Activated T-cell treated with anti-CD3 and anti-CD28 coated beads, Interleukin-2, amount 50 U/mL, for 1 hour (primary cell): ENCODE data around the gene CETP.
A peak's percentile ranks its signal among the peaks of the same experiment; 100 is the strongest.
"Not testable (repeated sequence)": the region's sequence is repeated elsewhere in the genome, so short reads cannot be mapped to it uniquely, and the experiment has no call there.

Source experiments
- DNase-seq: peaks from one replicate; pipeline ENCODE4 v3.0.0-alpha.2; 2020

Gene CETP

GRCh38 chr16:56984639-56985038 is 22.9 kb downstream of the CETP start:
- DNase-seq, result no peak

DNA sequence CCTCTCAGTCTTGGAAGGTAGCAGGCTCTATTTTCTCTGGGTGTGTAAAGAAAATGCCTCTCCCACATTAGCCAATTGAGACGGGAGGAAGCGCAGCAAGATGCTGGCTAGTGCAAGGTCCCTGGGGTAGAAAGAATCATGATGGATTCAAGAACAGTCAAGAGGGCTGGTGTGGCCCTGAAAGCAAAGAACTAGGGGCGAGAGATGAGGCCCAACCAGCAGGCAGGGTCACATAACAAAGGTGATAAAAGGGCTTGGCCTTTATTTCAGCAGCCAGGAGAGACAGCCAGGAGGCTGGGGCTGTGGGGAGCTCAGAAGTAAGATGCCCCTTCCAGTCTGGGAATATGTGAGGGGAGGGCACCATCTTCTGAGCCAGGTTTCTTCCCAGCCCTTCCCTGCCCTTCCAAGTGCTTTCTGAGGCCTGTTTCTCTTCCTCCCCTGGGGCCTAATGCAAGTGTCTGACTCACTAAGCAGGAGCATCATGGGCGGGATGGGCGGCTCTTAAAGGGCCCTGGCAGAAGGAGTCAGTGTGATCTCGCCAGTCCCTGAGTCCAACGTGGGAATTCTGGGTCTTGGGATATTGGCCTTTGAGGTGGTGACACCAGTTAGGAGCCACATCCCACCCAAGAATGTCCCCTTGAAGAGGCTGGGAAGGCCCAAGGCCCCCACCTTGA is 23.7 kb downstream of the CETP start:
- no peak for DNase-seq

DNA sequence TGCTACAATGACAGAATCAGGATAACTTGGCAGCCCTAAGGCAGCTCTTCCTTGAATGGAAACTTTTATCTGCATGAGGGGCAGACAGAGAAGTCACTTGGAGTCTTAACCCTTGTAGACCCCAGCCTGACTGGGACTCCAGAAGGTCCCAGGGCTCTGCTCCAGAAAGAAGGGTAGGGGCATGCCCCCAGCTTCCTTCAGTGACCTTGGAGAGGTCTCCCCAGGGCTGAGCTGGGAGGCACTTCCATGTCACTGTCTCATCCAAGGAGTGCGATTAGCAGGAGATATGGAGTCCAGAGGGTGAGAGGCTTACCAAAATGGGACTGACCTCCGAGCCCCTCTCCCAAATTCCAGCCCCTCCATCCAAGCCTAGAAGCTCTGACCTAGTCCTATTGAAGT is 24.2 kb downstream of the CETP start:
- DNase-seq, result no peak

GRCh38 chr16:56986361-56986760 is 24.6 kb downstream of the CETP start:
- DNase-seq, result no peak

DNA sequence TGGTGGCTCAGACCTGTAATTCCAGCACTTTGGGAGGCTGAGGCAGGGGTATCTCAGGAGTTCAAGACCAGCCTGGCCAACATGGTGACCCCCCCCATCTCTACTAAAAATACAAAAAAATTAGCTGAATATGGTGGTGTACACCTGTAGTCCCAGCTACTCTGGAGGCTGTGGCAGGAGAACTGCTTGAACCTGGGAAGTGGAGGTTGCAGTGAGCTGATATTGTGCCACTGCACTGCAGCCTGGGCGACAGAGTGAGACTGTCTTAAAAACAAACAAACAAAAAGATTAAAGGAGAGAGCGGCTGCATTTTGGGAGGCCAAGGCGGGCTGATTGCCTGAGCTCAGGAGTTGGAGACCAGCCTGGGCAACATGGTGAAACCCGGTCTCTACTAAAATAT is 25.2 kb downstream of the CETP start:
- DNase-seq, result not testable (repeated sequence)

DNA sequence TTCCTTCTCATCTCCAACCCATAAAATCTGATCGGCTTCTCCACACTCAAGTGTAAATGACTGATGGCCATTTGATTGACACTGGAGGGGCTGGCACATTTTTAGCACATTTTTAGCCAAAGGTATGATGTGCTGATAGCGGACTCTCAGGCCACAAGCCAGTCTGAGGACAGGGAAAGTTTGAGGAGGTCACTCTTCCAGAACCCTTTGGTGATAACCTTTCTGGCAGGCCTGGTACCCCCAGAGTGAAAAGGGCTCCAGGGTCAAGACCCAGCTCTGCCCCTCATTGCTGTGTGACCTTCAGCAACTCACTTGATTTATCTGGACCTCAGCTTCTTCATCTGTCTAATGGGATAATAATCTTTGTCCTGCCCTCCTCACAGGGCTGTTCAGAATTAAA is 25.9 kb downstream of the CETP start:
- peak; percentile 17 for DNase-seq

DNA sequence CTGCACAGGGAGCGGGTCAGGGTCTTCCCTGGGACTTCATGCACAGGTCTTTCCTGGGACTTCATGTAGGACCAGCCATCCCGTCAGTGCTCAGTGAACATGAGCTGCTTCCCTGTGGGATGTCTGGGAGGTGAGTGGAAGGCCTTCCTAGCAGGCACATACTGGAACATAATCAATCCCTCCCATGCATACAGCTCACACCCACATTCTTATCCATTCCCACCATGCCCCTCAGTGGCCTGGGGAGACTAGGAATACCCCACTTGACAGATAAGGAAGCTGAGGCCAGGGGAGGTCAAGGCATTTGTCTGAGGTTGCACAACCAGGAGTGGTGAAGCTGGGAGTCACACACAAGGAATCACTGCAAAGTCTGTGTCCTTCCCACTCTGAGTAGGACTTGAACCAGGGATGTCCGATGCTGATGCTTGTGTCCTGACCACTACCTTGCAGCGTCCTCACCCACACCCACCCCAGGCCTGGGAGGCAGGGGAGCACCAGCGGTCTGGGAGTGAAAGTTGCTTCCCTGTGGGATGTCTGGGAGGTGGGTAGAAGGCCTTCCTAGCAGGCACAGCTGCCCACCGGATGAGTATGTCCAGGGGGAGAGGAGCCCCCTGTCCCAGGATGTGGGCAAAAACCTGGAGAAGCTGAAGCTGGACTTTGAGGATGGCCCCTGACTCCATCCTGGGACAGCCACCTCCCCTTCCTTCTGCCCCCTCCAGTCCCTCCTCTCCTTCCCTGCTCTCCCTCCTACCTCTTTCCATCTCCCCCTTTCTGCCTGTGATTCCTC is 26.6 kb downstream of the CETP start:
- DNase-seq, result peak; percentile 24

DNA sequence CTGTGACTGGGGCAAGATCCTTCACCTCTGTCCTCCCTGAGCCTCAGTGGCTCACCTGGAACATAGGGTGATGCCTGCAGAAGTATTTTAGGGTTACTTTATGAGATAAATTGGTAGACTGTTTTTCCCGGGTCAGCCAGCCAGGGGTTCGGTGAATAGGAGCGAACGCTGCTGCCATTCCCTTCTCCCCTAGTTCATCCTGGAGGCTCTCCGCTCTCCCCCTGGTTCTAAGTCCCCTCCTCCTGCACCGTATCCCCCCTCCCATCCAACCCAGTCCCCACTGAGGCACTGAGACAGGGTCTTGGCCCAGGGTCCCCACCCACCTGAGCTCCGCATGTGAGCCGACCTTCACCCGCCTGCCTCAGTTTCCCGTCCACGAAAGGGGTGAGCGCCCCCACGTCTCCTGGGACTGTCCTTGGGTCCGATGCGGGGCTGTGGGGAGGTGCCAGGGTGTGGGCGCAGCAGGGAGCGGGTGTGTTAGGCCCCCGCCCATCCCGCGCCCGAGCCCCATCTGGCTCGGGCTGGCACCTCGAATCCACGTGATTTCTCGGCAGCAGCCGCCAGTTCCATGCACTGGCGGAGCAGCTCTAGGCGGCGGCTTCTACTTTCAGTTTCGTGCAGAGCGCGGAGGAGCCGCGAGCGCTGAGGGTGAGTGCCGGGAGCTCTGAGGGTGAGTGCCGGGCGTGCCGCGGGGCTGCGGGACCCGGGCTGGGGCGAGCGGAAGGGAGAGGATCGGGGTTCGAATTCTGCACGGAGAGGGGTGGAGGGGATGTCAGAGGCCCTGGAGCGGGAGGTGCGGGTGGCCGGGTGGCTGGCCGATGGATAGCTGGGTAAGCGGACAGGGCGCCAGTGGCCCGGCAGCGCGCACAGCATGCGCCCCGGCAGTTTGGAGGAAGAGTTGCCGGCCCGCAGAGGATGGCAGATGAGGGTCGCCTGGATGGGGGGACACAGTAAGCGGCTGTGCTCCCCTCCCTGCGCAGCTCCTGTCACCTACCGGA is 27.5 kb downstream of the CETP start, which contains the start of gene NLRC5:
Gene NLRC5, plus strand, starts transcription at position 610 of the 998 bp plus-strand sequence. CDS start 31,156 bp downstream, outside the sequence.
- peak; percentile 87 for DNase-seq

GRCh38 chr16:56989988-56990387 is 28.2 kb downstream of the CETP start:
- peak; percentile 20 for DNase-seq

DNA sequence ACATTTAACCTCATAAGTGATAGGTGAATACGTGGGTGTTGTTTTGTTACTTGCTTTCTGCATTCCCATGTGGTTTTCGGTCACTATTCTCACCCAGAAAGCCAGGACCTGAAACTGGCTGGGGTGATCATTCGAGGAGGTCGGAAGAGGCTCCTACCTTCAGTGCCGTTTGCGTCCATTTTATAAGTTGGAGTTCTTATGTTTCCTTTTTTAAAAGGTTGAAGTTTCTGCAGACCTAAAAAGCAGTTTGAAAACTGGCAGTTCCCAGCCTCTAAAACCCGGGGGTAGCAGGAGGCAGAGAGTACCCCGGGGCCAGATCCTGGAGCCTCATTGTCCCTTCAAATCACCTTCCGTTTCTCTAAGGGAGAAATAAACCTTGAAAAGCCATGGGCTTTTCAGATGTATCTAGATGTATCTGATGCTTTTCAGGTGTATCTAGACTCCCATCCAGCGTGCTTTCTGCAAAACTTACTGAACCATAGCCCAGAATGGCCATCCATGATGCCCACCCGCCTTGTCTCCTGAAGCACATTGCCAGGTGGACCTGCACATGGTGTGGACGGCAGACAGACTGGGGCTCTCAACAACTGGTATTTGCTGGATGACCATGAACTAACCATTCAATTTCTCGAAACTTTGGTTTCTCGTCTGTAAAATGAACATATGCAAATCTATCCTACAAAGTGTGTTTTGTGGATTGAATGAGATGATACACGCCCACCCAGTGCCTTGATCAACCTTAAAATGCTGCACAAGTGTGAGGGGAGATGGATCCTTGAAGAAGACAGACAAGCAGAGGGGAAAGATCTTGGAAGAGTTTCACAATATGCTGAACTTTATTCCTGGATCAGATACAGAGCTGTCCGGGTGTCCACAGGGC is 28.9 kb downstream of the CETP start:
- DNase-seq, result peak; percentile 29

DNA sequence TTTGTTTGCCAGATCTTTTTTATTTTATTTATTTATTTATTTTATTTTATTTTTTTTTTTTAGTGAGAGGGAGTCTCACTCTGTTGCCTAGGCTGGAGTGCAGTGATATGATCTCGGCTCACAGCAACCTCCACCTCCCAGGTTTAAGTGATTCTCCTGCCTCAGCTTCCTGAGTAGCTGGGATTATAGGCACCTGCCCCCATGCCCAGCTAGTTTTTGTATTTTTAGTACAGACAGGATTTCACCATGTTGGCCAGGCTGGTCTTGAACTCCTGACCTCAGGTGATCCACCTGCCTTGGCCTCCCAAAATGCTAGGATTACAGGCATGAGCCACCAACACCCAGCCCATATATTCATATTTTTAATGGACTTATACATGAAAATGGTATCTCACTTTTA is 30.7 kb downstream of the CETP start:
- DNase-seq, result peak; percentile 17

GRCh38 chr16:56993204-56993603 is 31.5 kb downstream of the CETP start:
- no peak for DNase-seq

DNA sequence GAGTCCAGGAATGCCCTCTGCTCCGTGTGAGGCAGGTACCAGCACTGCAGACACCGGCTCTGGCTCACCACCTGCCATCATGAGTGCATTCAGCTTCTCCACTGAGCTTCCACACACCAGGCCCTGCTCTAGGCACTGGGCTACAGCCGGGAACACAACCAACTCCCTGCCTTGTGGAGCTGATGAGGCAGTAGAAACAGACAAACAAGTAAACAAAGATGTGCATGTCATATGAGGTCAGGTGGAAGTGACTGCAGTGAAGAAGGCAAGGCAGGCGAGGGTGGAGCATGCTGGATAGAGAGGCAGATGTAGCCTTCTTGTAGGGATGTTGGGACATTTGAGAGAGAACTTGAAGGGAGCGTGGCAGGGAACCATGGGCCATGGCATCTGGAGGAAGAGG is 32.6 kb downstream of the CETP start:
- DNase-seq, result peak; percentile 37

DNA sequence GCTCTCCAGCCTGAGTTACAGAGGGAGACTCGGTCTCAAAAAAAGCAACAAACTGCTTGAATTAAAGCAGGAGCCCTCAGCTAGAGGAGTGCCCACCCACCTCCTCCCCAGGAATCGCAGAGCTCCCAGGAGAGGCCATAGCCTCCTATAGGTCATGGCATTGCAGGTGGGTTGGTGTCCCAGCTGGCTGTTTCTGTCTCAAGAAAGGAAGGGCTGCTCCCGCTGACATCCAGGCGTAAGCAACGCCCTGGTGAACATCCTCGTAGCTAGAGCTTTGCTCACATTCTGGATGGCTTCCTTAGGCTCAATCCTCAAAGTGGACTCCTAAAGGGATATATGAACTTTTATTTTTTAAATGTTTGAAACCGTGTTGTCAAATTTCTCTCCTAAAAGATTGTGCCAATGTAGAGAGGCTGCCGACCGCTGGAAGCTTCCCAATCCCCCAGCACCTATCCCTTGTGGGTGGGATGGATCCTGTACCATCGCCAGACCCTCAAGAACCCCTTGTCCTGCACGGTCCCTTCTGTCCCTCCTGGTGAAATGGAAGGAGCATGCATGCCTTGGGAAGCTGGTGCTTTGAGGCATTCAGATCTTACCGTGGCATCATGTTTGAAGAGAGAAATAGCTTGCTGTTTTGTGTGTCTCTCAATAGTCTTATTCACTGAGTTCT is 33.5 kb downstream of the CETP start:
- peak; percentile 15 for DNase-seq

- DNase-seq, result peak; percentile 6
Observed at GRCh38 chr16:56997264-56997663, 35.5 kb downstream of the CETP start.

- no peak for DNase-seq
Observed at GRCh38 chr16:56997931-56998330, 36.2 kb downstream of the CETP start.

DNA sequence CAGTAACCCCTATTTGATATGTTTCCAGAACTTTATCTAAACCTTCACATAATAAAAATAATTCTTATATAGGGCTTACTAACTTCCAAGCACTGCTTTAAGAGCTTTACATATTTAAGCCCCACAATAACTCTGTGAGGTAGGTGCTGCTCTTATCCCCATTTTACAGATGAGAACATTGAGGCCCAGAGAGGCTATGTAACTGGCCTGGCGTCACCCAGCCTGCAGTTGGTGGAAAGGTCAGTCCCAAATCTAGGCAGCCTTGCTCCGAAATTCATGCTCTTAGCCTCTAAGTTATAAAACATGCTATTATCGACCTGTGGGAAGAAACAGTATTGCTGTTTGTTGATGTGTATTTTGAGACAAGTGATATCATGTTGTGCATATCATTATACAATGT is 36.6 kb downstream of the CETP start:
- DNase-seq, result no peak

DNA sequence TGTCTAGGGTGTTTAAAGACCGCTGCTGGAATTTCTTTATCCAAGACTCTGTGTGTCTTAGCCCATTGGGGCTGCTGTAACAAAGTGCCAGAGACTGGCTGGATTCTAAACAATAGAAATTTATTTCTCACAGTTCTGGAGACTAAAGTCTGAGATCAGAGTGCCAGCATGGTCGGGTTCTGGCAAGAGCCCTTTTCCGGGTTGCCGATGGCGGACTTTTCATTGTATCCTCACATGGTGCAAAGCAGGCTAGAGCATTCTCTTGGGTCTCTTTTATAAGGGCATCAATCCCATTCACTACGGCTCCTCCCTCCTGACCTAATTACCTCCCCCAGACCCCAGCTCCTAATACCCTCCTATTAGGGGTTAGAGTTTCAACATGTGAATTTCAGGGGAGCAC is 37.1 kb downstream of the CETP start:
- DNase-seq, result no peak

DNA sequence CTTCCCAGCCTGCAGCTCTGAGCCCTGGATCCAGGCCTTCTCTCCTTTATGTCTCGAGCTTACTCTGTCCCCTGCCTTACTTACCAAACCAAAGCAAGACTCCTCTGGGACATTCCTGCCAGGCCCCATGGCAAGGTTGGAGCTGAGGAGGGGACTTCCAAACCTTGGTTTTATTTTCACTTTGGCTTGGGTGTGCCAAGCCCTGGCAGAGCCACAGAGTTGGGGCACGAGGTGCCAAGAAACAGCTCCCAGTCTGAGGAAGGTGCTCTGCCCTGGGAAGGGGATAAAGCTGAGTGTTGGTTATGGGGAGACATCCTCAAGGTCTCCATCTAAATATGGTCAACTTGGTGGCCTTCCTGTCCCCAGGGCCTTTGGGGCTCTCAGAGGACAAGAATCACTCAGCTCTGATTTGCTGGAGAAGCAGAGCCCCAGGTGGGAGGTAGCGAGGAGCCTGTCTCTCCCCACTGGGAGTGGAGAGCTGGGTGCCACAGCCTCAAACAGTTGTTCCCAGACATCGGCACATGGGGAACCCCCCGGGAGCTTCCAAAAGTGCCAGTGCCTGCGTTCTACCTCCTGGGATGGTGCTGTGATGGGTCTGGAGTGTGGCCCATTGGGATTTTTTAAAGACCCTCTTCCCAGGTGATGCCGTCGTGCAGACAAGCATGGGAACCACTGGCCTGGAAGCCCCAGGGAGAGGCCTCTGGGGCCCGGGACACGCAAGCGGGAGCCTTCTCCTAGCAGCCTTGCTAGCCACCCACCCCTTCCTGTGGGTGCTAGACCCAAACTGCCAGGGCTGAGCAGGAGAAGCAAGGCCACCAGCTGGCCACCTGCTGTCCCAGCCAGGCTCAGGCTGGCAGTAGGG is 37.9 kb downstream of the CETP start:
- DNase-seq, result peak; percentile 47

- peak; percentile 56 for DNase-seq
Observed at GRCh38 chr16:57000271-57001025, 38.7 kb downstream of the CETP start.
